Ascending aorta (tissue), 2 donors: Measurements from ENCODE around the gene TP53I3. TPM values are rescaled to one million over a fixed set of nuclear protein-coding genes. Genes with fewer than 3 reads are reported as not detected.
"Not testable (repeated sequence)": the region's sequence is repeated elsewhere in the genome, so short reads cannot be mapped to it uniquely, and the experiment has no call there.

Experiments
- DNase-seq, 2 donors: peaks; one replicate each; pipeline ENCODE4 v3.0.0-alpha.2; 2019; ENCODE audit warnings: low spot score in 2 of 2
- H3K27ac ChIP-seq, 2 donors: fragments of 200-600 bp; sonication (generic); one replicate each; pipeline ENCODE4 v1.5.1; 2016 to 2017; ENCODE audit warnings: mild to moderate bottlenecking in 1 of 2
- H3K27me3 ChIP-seq: fragments of 200-600 bp; sonication (generic); one replicate; pipeline ENCODE4 v1.5.1; 2017
- H3K36me3 ChIP-seq, 2 donors: fragments of 200-600 bp; sonication (generic); one replicate each; pipeline ENCODE4 v1.5.1; 2016
- H3K4me1 ChIP-seq, 2 donors: fragments of 200-600 bp; sonication (generic); one replicate each; pipeline ENCODE4 v1.5.1; 2016 to 2017; ENCODE audit warnings: mild to moderate bottlenecking in 1 of 2
- H3K4me3 ChIP-seq, 2 donors: fragments of 200-600 bp; sonication (generic); one replicate each; pipeline ENCODE4 v1.5.1; 2016 to 2017; ENCODE audit warnings: mild to moderate bottlenecking in 1 of 2
- H3K9me3 ChIP-seq, 2 donors: fragments of 200-600 bp; sonication (generic); one replicate each; pipeline ENCODE4 v1.5.1; 2016
- intact Hi-C: fragments of 100-400 bp; cut with DNase I; formaldehyde crosslinking; loops from one replicate; pipeline ENCODE4 v1.15.1; 2023
- total RNA-seq: library from RNA; depleted of rRNA; stranded (reverse); fragments of >200 nt; gene quantifications from one replicate; pipeline ENCODE4 v1.1.0, GENCODE V29; 2016
- TF ChIP-seq, protein P1 (sequence below), 3 experiments: fragments of 200-600 bp in 2 of 3; fragments of 450-650 bp in 1 of 3; sonication (generic) in 2 of 3; IDR thresholded peaks; one replicate each; pipeline ENCODE4 v1.5.1; 2016 to 2019; ENCODE audit warnings: antibody characterized with exemption in 3 of 3, mild to moderate bottlenecking in 1 of 3, moderate library complexity in 1 of 3

Gene TP53I3
- total RNA-seq, 1 donor from 2014 or later = 1.6 TPM

- H3K27ac ChIP-seq = no peak overlapping the region
- peaks cover 0 to 4% of the 10 kb centered on the region in 2 donors for H3K36me3 ChIP-seq
- H3K9me3 ChIP-seq = no peaks in the 10 kb centered on the region
- H3K27me3 ChIP-seq = no peaks in the 10 kb centered on the region
- H3K4me1 ChIP-seq = no peaks in the 10 kb centered on the region
- DNase-seq = no peak
- H3K4me3 ChIP-seq = no peak overlapping the region
- intact Hi-C loops = no loop called here
- TF ChIP-seq, protein P1, sequence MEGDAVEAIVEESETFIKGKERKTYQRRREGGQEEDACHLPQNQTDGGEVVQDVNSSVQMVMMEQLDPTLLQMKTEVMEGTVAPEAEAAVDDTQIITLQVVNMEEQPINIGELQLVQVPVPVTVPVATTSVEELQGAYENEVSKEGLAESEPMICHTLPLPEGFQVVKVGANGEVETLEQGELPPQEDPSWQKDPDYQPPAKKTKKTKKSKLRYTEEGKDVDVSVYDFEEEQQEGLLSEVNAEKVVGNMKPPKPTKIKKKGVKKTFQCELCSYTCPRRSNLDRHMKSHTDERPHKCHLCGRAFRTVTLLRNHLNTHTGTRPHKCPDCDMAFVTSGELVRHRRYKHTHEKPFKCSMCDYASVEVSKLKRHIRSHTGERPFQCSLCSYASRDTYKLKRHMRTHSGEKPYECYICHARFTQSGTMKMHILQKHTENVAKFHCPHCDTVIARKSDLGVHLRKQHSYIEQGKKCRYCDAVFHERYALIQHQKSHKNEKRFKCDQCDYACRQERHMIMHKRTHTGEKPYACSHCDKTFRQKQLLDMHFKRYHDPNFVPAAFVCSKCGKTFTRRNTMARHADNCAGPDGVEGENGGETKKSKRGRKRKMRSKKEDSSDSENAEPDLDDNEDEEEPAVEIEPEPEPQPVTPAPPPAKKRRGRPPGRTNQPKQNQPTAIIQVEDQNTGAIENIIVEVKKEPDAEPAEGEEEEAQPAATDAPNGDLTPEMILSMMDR (IDR thresholded peaks at IDR 0.05) = no peak
Observed at GRCh38 chr2:24111407-24111901, 26.8 kb upstream of the TP53I3 start.

- H3K27me3 ChIP-seq = no peaks in the 10 kb centered on the region
- H3K9me3 ChIP-seq = no peaks in the 10 kb centered on the region
- no peak for DNase-seq
- TF ChIP-seq, protein P1 (IDR thresholded peaks at IDR 0.05) = no peak
- peaks cover 0 to 4% of the 10 kb centered on the region in 2 donors for H3K36me3 ChIP-seq
- no peak overlapping the region for H3K27ac ChIP-seq
- no peak overlapping the region for H3K4me3 ChIP-seq
- intact Hi-C loops = no loop called here
- no peaks in the 10 kb centered on the region for H3K4me1 ChIP-seq
Observed at GRCh38 chr2:24110660-24111303, 26.1 kb upstream of the TP53I3 start.

GRCh38 chr2:24109431-24109830, 24.8 kb upstream of the TP53I3 start:
- DNase-seq, intact Hi-C loops, H3K4me1 ChIP-seq, H3K27me3 ChIP-seq, H3K9me3 ChIP-seq, H3K36me3 ChIP-seq, H3K27ac ChIP-seq, H3K4me3 ChIP-seq: not testable (repeated sequence)

- Histone ChIP-seq H3K27me3 (no peaks in the 10 kb centered on the region), H3K4me1 (no peaks in the 10 kb centered on the region), H3K4me3 (no peak overlapping the region), H3K36me3 (peaks cover 0 to 11% of the 10 kb centered on the region in 2 donors), H3K27ac (no peak overlapping the region), H3K9me3 (no peaks in the 10 kb centered on the region)
- TF ChIP-seq, protein P1 (IDR thresholded peaks at IDR 0.05) = no peak
- DNase-seq = no peak
- intact Hi-C loops = no loop called here
Observed at GRCh38 chr2:24107336-24107735, 22.7 kb upstream of the TP53I3 start.

DNA sequence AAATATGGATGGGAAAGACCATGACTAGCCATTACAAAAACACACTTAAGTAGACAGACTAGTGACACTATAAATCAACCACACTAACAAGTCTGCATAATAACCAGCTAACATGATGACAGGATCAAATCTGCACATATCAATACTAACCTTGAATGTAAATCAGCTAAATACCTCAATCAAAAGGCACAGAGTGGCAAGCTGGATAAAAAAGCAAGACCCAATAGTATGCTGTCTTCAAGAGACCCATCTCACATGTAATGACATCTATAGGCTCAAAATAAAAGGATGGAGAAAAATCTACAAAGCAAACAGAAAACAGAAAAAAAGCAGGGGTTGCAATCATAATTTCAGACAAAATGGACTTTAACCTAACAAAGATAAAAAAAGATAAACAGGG, 22.2 kb upstream of the TP53I3 start:
- Histone ChIP-seq H3K27ac (no peak overlapping the region), H3K27me3 (no peaks in the 10 kb centered on the region), H3K4me3 (no peak overlapping the region), H3K36me3 (peaks cover 0 to 11% of the 10 kb centered on the region in 2 donors), H3K9me3 (no peaks in the 10 kb centered on the region), H3K4me1 (no peaks in the 10 kb centered on the region)
- TF ChIP-seq, protein P1 (IDR thresholded peaks at IDR 0.05) = no peak
- intact Hi-C loops = no loop called here
- no peak for DNase-seq

DNA sequence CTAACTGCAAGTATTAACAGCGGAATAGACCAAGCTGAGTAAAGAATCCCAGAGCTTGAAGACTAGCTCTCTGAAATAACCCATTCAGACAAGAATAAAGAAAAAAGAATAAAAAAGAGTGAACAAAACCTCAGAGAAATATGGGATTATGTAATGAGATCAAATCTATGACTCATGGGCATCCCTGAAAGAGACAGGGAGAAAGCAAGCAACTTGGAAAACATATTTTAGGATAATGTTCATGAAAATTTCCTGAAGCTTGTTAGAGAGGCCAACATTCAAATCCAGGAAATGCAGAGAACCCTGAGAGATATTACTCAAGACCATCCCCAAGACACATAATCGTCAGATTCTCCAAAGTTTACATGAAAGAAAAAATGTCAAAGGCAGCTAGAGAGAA, 21.2 kb upstream of the TP53I3 start:
- Histone ChIP-seq H3K4me3 (no peak overlapping the region), H3K4me1 (no peaks in the 10 kb centered on the region), H3K9me3 (no peaks in the 10 kb centered on the region), H3K36me3 (peaks cover 0 to 11% of the 10 kb centered on the region in 2 donors), H3K27me3 (no peaks in the 10 kb centered on the region), H3K27ac (no peak overlapping the region)
- DNase-seq = no peak
- TF ChIP-seq, protein P1 (IDR thresholded peaks at IDR 0.05) = no peak
- intact Hi-C loops = no loop called here
